Left ventricle myocardium inferior (tissue), 1 donor: ENCODE measurements around the gene C2CD2. TPM values are rescaled to one million over a fixed set of nuclear protein-coding genes. Genes with fewer than 3 reads are reported as not detected.

Experiments used
- DNase-seq: peaks from one replicate; pipeline ENCODE4 v3.0.0-alpha.2; 2020
- H3K27ac ChIP-seq: fragments of 200-600 bp; replicated peaks from 2 replicates; pipeline ENCODE4 v1.8.0; 2021
- H3K27me3 ChIP-seq: fragments of 200-600 bp; 2 replicates; pipeline ENCODE4 v1.8.0; 2021; ENCODE audit warnings: low read depth
- H3K36me3 ChIP-seq: fragments of 200-600 bp; 2 replicates; pipeline ENCODE4 v1.8.0; 2021
- H3K4me1 ChIP-seq: fragments of 200-600 bp; 2 replicates; pipeline ENCODE4 v1.8.0; 2021
- H3K4me3 ChIP-seq: fragments of 200-600 bp; 2 replicates; pipeline ENCODE4 v1.8.0; 2021; ENCODE audit warnings: mild to moderate bottlenecking, moderate library complexity
- H3K9me3 ChIP-seq: fragments of 200-600 bp; replicated peaks from 2 replicates; pipeline ENCODE4 v1.8.0; 2021
- CTCF ChIP-seq: fragments of 200-600 bp; IDR thresholded peaks from 2 replicates; pipeline ENCODE4 v1.8.0; 2021; ENCODE audit warnings: antibody characterized with exemption, mild to moderate bottlenecking, borderline replicate concordance
- intact Hi-C: fragments of 100-400 bp; cut with micrococcal nuclease; formaldehyde crosslinking; loops from one replicate; pipeline ENCODE4 v1.11.0; 2022
- total RNA-seq: library from RNA; stranded (reverse); fragmentation: NEBNext Ultra II Directional; extraction: Animal tissue kit (Norgen Biotek cat#: 25700); gene quantifications from one replicate; pipeline ENCODE4 v1.2.1, GENCODE V29; 2021
- donor health status: DM: no; HTN: yes; CAD: no; lungs with severe emphysema.

Gene C2CD2
- total RNA-seq, 1 donor from 2014 or later = 5.9 TPM

- no peaks in the 10 kb centered on the region for H3K27me3 ChIP-seq
- DNase-seq = no peak
- TF ChIP-seq CTCF = no peak
- peak overlapping the region; percentile 50 for H3K27ac ChIP-seq
- H3K36me3 ChIP-seq = no peaks in the 10 kb centered on the region
- intact Hi-C loops = no loop called here
- H3K9me3 ChIP-seq = no peaks in the 10 kb centered on the region
- H3K4me1 ChIP-seq = peaks cover 22% of the 10 kb centered on the region
- H3K4me3 ChIP-seq = peak overlapping the region; percentile 92
These were observed 75.7 kb downstream of the C2CD2 start for GRCh38 chr21:41877901-41878830.

GRCh38 chr21:41876928-41877652 is 76.7 kb downstream of the C2CD2 start:
- no peak for TF ChIP-seq CTCF
- Histone ChIP-seq H3K27ac (no peak overlapping the region), H3K9me3 (no peaks in the 10 kb centered on the region), H3K27me3 (no peaks in the 10 kb centered on the region), H3K36me3 (no peaks in the 10 kb centered on the region), H3K4me3 (peak overlapping the region; percentile 92), H3K4me1 (peaks cover 22% of the 10 kb centered on the region)
- intact Hi-C loops = no loop called here
- DNase-seq = no peak

GRCh38 chr21:41876396-41876795 is 77.4 kb downstream of the C2CD2 start:
- intact Hi-C loops = no loop called here
- no peaks in the 10 kb centered on the region for H3K9me3 ChIP-seq
- DNase-seq = no peak
- H3K27ac ChIP-seq = no peak overlapping the region
- no peak overlapping the region for H3K4me3 ChIP-seq
- H3K4me1 ChIP-seq = peaks cover 22% of the 10 kb centered on the region
- H3K36me3 ChIP-seq = no peaks in the 10 kb centered on the region
- no peaks in the 10 kb centered on the region for H3K27me3 ChIP-seq
- TF ChIP-seq CTCF = no peak

- no peaks in the 10 kb centered on the region for H3K9me3 ChIP-seq
- H3K4me3 ChIP-seq = no peak overlapping the region
- peaks cover 21% of the 10 kb centered on the region for H3K4me1 ChIP-seq
- DNase-seq = no peak
- H3K27ac ChIP-seq = no peak overlapping the region
- no peaks in the 10 kb centered on the region for H3K27me3 ChIP-seq
- H3K36me3 ChIP-seq = no peaks in the 10 kb centered on the region
- TF ChIP-seq CTCF = no peak
- intact Hi-C loops = no loop called here
These were observed 78.7 kb downstream of the C2CD2 start for GRCh38 chr21:41875086-41875485.

GRCh38 chr21:41874611-41875010 is 79.2 kb downstream of the C2CD2 start:
- Histone ChIP-seq H3K4me1 (peaks cover 17% of the 10 kb centered on the region), H3K9me3 (no peaks in the 10 kb centered on the region), H3K36me3 (no peaks in the 10 kb centered on the region), H3K4me3 (no peak overlapping the region), H3K27me3 (no peaks in the 10 kb centered on the region), H3K27ac (no peak overlapping the region)
- no peak for DNase-seq
- no peak for TF ChIP-seq CTCF
- intact Hi-C loops = no loop called here
